SIG-M5 treated with dmso at 0.1 percent for 504 hours (cell line): Measurements from ENCODE around the gene AGBL3.

Experiments used
- DNase-seq: peaks from one replicate; lab custom pipeline; 2025; ENCODE audit not compliant: unreplicated experiment; lab: John Stamatoyannopoulos, UW

The AGBL3 gene

GRCh38 chr7:135143885-135144668 is 157.8 kb downstream of the AGBL3 start:
- no peak for DNase-seq

DNA sequence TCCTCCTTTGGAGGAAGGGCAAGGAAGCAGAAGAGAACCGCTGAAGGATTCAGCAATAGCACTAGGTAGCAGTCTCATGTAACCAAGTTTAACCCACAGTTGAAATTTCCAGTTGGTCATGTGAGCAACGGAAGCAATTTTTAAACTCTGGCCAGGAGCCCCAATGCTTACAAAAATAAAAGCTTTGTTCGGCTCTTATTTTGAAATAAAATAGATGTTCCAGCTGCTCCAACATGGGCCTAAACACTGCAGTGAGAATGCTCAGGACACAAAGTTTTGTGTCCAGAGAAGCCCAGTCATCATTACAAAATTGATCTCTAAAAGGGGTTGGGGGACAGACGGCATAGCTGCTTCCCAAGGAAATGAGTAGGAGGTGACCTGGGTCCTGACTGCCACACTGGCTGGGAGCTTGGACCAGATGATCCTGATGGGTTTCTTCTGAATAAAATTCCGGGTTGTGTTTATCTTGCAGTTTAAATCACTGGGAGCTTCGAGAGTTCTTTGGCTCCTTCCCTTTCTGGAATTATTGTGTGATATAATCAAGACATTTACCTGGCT is 161.1 kb downstream of the AGBL3 start:
- no peak for DNase-seq

DNA sequence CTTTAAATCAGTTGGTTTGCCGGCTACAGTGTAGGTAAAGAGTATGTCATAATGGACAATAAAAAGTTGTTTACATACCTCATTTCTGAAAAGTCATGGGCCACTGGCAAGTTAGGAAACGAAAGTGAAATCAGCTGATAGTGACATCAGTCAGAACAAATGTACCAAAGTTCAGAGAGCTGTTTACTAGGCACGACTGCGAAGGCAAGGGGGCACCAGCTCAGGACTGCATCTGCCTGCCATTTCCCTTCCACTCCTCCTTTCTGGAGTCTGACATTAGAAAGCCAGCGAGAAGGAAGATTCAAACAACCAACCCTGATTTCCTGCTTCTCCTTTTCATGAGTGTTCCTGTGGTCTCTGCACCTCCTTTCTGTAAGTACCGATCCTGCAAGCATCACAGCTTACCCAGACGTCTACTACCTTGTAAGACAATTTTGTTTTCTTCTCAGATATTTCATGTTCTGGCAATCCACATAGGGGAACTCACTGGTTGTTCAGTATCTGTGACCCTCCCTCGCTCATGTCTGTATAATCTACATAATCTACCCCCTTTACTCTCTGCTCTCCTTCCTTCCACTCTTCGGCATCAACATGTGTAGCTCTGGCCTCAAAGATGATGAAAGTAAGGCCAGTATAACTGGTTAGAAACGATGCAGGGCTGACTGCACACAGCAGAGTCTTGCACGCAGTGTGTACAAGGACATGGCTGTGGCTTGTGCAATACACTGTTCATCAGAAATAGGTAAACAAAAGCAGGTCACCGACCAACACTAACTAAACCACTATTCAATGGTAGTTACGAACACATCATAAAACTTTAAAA is 161.8 kb downstream of the AGBL3 start, which contains the start of gene TMEM140:
TMEM140 (plus strand) TSS at position 174 of the 823 bp plus-strand sequence. CDS start 16,370 bp downstream, outside the sequence.
- DNase-seq = peak; percentile 46

GRCh38 chr7:135150072-135150782 is 163.9 kb downstream of the AGBL3 start:
- no peak for DNase-seq

DNA sequence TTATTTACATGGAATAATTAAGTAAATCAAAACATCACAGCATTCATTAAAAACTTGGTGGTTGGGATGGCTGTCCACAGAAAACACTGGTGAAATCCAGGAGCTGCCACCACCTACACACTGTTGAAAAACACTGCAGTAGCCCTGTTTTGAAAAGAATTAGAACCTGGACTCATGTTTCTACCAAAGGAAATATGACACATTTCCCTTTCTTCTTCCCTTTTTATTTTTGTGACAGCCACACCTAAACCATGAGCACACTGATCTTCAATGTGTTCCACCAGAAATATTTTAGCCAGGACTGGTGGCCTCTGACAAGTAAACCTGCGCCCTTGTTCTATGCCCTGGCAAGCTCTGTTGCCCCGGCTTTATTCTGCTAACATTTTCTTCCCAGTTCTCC is 164.8 kb downstream of the AGBL3 start:
- no peak for DNase-seq

DNA sequence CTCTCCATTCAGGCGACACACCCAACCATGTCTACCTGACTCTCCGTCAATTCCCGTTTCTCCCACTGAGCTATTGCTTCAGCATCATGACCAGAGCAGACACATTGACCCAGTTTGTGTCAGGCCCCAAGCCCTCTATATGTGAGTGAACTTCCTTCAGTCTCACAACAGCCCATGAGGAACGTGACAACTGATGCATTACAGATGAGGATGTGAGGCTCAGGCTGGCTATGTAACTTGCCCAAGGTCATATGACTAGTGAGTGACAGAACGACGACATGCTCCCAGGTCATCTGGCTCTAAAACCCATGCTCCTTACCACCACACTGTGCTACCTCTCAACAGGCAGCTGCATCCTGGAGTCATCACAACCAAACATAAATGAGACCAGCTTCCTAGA is 165.2 kb downstream of the AGBL3 start:
- DNase-seq = no peak

DNA sequence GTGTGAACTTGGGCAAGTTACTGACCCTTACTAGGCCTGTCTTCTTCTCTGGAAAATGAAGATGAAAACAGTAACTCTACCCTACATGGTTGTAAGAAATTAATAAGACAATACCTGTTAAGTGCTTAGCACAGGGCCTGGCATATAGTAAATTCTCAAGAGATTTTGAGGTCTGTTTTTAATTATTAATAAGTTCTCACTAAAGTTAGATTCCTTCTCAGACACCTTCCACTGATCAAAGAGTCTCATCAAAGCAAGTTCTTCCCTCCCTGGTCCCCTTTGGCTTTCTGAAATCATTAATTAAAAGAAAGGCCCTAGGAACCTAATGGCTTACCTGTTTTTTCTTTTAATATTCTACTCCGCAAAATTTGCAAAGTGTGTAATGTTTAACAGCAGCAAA is 166.1 kb downstream of the AGBL3 start:
- no peak for DNase-seq

- no peak for DNase-seq
Observed at GRCh38 chr7:135154734-135155133, 168.4 kb downstream of the AGBL3 start.

GRCh38 chr7:135156290-135156689 is 170.0 kb downstream of the AGBL3 start:
- no peak for DNase-seq

DNA sequence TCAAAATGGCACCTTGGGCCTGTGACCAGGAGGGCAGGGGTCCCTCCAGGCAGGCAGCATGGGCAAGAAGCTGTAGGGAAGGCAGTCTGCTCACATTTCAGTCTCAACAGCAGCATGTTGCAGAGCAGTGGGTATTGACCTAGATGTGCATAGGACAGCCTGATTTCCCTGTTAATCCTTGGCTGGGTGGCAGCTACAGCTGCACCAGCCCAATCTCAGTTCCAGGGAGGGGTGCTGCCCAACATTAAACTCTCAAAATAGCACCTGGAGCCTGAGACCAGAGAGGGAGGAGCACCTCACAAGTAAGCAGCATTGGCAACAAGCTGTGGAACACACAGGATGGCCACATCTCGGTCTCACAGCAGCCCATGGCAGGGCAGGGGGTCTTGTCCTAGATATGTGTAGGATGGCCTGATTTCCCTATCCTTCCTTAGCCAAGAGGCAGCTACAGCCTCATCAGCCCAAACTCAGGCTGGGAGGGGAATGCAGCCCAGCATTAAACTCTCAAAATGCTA is 171.9 kb downstream of the AGBL3 start:
- DNase-seq = no peak

GRCh38 chr7:135158874-135159273 is 172.6 kb downstream of the AGBL3 start:
- DNase-seq = no peak

DNA sequence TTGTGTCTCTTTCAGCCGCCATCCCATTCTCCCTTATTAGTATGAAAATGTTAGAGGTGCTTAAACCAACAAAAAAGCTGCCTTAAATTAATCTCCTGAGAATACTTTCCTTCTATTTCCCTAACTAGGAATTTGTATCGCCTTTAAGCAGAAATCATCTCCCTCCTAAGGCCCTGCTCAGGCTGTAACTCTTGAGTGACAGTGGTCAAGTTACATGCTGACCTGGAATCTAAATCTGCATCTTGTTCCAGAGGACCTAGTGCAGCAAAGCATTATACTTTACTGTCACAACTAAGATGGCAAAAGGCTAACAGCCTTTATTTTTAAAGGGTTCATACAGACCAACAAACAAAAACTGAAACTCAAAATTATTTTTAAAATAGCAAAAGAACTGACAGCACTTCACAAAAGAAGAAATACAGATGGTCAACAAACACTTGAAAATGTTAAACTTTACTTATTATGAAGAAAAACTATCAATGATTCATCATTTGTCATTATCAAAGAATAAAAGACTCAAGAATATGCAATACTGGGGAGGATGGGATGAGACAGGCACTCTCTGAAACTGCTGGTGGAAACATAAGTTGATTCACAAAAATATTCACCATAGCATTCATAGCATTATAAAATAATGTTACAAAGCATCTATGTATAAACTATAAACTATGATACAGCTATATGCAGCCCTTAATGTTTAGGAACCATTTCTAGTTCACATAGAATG is 173.2 kb downstream of the AGBL3 start:
- DNase-seq = no peak

GRCh38 chr7:135160098-135160857 is 174.0 kb downstream of the AGBL3 start:
- DNase-seq = peak; percentile 10

DNA sequence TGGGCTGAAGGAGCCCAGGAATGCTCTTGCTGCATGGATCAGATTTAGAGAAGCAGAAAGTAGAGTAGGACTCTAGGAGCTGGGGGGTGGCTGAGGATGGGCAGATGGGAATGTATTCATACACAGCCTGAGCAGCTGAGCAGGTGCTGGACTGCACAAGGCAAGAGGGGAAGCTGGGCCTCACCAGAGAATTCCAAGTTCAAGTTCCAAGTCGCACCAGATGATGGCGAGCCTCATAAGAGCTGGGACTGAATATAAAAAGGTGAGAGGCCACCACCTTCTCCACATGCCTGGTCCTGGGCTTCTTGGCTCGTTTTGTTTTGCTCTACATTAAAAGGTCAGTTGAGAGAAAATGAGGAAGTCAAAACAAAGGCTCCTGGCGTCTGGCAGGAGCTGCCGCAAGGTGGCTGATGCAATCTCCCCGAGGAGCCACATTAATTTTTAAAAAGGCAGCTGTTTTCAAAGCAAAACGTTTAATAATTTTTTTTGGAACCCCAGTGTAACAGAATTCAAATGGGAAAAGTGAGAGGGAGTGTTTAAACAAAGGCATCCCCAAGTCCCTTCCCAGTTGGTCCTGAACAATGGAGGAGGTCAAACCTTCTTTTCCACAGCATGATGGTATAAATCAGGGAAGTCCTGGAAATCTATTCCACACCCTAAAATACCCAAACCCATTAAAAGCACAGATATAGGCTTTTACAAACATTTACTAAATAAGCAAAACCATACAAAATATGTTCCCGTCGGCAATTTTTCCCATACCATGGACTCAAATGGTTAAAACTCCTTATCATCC is 174.7 kb downstream of the AGBL3 start:
- DNase-seq = peak; percentile 72

- DNase-seq = no peak
Observed at GRCh38 chr7:135161669-135162068, 175.4 kb downstream of the AGBL3 start.

DNA sequence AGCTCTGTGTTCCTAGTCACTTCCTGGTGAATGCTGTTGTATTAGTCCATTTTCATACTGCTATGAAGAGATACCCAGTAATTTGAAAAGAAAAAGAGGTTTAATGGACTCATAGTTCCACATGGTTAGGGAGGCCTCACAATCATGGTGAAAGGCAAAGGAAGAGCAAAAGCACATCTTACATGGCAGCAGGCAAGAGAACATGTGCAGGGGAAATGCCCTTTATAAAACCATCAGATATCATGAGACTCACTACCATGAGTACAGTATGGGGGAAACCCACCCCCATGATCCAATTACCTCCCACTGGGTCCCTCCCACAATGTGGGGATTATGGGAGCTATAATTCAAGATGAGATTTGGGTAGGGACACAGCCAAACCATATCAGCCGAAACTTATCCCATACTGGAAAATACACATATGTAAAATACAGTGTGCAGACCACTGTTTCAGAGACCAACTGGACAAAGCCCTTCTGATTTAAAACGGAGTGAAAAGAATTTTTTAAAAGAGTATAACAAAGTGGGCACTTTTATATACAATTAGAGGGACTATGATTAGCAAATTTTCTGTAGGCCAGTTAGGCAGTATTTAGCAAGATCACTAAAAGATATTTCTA is 176.2 kb downstream of the AGBL3 start:
- no peak for DNase-seq

DNA sequence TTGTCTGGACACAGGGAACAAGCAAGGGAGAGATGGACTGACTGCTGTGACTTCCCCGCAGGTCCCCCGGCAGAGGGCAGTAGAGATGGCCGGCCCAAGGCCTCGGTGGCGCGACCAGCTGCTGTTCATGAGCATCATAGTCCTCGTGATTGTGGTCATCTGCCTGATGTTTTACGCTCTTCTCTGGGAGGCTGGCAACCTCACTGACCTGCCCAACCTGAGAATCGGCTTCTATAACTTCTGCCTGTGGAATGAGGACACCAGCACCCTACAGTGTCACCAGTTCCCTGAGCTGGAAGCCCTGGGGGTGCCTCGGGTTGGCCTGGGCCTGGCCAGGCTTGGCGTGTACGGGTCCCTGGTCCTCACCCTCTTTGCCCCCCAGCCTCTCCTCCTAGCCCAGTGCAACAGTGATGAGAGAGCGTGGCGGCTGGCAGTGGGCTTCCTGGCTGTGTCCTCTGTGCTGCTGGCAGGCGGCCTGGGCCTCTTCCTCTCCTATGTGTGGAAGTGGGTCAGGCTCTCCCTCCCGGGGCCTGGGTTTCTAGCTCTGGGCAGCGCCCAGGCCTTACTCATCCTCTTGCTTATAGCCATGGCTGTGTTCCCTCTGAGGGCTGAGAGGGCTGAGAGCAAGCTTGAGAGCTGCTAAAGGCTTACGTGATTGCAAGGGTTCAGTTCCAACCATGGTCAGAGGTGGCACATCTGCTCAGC is 178.2 kb downstream of the AGBL3 start:
- DNase-seq = no peak

DNA sequence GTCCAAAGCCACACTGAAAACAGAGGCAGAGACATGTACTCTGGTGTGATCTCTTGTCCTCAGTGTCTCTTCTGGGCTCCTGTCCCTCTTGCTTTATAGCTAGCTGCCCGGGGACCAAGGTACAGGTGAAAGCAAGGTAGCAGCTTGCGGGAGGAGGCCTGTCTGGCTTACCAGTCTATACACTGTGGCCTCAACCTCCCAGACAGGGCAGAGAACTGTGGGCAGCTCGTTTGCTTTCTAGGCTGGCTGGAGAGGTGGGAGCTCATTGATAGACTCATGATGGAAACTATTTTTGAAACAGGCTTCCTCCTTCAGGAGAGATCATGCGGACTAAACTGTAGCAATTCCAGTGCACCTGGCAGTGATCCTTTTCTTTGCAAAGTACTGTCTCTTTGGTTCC is 179.6 kb downstream of the AGBL3 start:
- no peak for DNase-seq
